GM06990 (cell line): Measurements from ENCODE around the gene MBNL3.

ENCODE experiments used
- DNase-seq: peaks from one replicate; pipeline ENCODE4 v3.0.0-alpha.2; 2011; ENCODE audit not compliant: insufficient read length; ENCODE audit errors: extremely low read depth
- H3K27me3 ChIP-seq: replicated peaks from 2 replicates; pipeline ENCODE4 v1.6.0; 2011; ENCODE audit warnings: low read length; ENCODE audit not compliant: control insufficient read depth, insufficient read depth
- H3K36me3 ChIP-seq: 2 replicates; pipeline ENCODE4 v1.5.1; 2011; ENCODE audit warnings: low read length; ENCODE audit not compliant: control insufficient read depth, insufficient read depth
- H3K4me3 ChIP-seq: replicated peaks from 2 replicates; pipeline ENCODE4 v1.5.1; 2011; ENCODE audit warnings: low read depth, mild to moderate bottlenecking, control low read depth, low read length
- CTCF ChIP-seq: IDR thresholded peaks from 2 replicates; pipeline ENCODE4 v1.5.1; 2011; ENCODE audit warnings: low read length, control low read depth, mild to moderate bottlenecking, inconsistent platforms; ENCODE audit not compliant: insufficient read depth, poor library complexity, severe bottlenecking

MBNL3 gene

GRCh38 chrX:132414404-132414803, 74.4 kb downstream of the MBNL3 start:
- no peak for DNase-seq
- Histone ChIP-seq H3K36me3 (no peaks in the 10 kb centered on the region), H3K27me3 (no peaks in the 10 kb centered on the region; the same call in 1 of the 2 replicates), H3K4me3 (no peak overlapping the region)
- TF ChIP-seq CTCF, result no peak

GRCh38 chrX:132413459-132413858, 75.4 kb downstream of the MBNL3 start:
- Histone ChIP-seq H3K36me3 (no peaks in the 10 kb centered on the region), H3K4me3 (no peak overlapping the region), H3K27me3 (no peaks in the 10 kb centered on the region; the same call in none of the 2 replicates)
- no peak for DNase-seq
- TF ChIP-seq CTCF, result no peak

- no peak overlapping the region for H3K4me3 ChIP-seq
Observed at GRCh38 chrX:132412208-132412607, 76.6 kb downstream of the MBNL3 start.

GRCh38 chrX:132411310-132411977, 77.4 kb downstream of the MBNL3 start:
- TF ChIP-seq CTCF, result no peak
- no peak overlapping the region for H3K4me3 ChIP-seq
- no peak for DNase-seq
- H3K36me3 ChIP-seq, result no peaks in the 10 kb centered on the region
- H3K27me3 ChIP-seq, result no peaks in the 10 kb centered on the region; the same call in none of the 2 replicates

More at GRCh38 chrX:132412208-132412607, 76.6 kb downstream of the MBNL3 start:
- Histone ChIP-seq H3K36me3 (no peaks in the 10 kb centered on the region), H3K27me3 (no peaks in the 10 kb centered on the region; the same call in none of the 2 replicates)
- no peak for TF ChIP-seq CTCF
- no peak for DNase-seq

GRCh38 chrX:132409780-132410556, 78.9 kb downstream of the MBNL3 start:
- TF ChIP-seq CTCF, result no peak
- Histone ChIP-seq H3K4me3 (no peak overlapping the region), H3K27me3 (no peaks in the 10 kb centered on the region; the same call in none of the 2 replicates), H3K36me3 (no peaks in the 10 kb centered on the region)
- DNase-seq, result no peak
